NCI-H1436 treated with DMSO at 0.1 percent for 48 hours (cell line): ENCODE measurements around the gene NANS.
"Not testable (repeated sequence)": the region's sequence is repeated elsewhere in the genome, so short reads cannot be mapped to it uniquely, and the experiment has no call there.

ENCODE experiments used
- DNase-seq: peaks from one replicate; lab custom pipeline; 2025; lab: John Stamatoyannopoulos, UW

Gene NANS

DNA sequence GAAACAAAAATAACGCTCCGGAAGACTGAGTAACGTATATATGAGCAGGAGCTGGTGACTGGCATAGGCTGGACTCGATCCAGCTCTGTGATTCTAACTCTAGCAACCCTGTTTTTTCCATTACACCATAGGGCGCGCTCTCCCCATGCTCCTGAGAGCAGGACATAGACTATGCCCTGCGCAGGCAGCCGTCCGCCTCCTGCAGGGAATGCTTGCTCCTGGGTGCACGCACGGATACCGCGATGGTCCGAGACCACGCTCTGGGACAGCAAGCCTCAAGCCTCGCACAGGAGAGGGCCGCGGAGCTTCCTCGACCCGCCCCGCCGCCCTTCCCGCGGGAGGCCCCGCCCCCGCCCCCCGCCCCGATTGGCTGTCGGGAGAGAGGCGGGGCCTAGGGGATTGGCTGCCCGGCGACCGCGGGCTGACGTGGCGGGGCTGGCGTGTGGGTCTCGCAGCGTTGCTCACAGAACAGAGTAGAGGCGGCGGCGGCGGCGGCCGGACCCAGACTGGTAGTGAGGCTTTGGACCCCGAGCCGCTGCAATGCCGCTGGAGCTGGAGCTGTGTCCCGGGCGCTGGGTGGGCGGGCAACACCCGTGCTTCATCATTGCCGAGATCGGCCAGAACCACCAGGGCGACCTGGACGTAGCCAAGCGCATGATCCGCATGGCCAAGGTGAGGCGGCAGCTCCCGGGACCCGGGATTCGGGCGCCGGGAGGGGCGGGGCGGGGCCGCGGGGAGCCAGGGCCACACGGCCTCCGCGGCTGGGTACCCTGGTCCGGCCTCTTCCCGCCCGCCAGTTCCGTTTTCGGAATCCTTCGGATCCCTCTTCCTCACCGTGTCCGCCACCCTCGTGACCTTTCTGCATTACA, at the start of gene NANS:
TSS of gene NANS (plus strand) at position 464 of the 869 bp plus-strand sequence. CDS start at position 541, 77 bp downstream.
- DNase-seq: peak; percentile 38

GRCh38 chr9:98007251-98007928, 49.1 kb upstream of the NANS start:
- no peak for DNase-seq

DNA sequence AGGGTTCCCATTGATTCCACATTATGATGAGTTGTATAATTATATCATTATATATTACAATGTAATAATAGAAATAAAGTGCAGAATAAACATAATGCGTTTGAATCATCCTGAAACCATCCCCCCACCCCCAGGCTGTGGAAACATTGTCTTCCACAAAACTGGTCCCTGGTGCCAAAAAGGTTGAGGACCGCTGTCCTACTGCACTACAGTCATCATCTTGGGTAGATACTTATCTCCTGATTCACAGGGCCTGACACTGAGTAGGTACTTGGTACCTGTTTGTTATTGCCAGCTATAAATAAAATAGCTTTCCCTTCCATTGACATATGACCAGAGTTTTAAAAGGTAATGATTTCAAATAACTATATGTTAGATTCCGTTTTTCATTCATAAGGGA, 47.8 kb upstream of the NANS start:
- DNase-seq: no peak

DNA sequence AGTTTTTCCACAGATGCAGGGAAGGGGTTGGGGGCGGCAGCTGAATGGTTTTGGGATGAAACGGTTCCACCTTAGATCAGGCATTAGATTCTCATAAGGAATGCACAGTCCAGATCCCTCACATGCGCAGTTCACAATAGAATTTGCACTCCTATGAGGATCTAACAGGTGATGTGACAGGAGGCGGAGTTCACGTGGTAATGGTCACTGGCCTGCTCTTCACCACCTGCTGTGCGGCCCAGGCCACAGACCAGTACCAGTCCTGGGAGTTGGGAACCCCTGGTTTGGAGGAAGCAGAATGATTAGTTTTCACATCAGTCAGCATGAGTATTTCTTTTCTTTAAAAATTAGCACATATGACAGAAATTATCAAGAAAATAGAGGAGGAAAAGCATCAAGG, 47.1 kb upstream of the NANS start:
- no peak for DNase-seq

- DNase-seq: no peak
These were observed 46.6 kb upstream of the NANS start for GRCh38 chr9:98009936-98010335.

- DNase-seq: peak; percentile 69
These were observed 46.1 kb upstream of the NANS start for GRCh38 chr9:98010445-98010844.

GRCh38 chr9:98011122-98011521, 45.4 kb upstream of the NANS start:
- DNase-seq: no peak

DNA sequence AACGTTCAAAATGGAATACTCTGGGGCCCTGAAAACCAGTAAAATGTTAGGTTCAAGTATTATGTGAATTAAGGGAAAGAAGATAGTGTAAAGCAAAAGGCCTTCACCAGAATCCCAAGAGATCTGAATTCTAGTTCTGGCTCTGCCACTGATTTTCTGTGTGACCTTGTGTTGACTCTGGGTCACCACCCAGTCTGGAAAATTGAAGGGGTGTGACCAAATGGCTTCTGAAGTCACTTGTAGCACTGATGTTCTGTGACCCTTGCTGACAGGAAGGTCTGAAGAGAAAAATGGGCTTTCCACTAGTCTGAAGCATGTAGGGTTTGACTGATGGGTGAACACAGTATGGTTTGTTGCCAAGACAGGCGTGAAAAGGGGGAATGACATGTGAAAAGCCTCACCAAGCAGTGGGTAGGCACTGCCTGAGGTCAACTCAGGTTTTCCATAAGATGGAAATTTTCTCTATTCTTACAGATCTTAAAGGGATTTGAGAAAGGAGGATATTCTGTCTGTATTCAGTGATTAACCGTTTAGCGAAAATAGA, 40.3 kb upstream of the NANS start:
- no peak for DNase-seq

DNA sequence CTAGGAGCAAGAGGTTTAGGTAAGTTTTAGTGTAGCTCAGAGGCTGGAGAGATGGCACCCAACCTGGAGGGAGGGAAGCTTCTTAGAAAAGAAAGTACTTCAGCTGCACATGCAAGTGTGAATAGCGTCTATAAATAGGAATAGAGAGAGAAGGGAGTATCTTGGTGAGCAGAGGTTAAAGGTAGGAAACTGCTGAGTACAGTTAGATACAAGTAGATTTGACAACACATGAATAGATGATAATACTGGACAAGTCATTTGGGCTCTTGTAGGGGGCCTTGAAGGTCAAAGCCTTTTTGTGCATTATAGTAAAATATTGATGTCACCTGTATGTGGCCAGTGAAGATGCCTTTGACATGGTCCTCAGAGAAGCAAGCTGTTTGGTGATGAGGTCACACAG, 39.2 kb upstream of the NANS start:
- DNase-seq: no peak

GRCh38 chr9:98018347-98018746, 38.2 kb upstream of the NANS start:
- no peak for DNase-seq

GRCh38 chr9:98019098-98019497, 37.4 kb upstream of the NANS start:
- DNase-seq: no peak

GRCh38 chr9:98019869-98020268, 36.7 kb upstream of the NANS start:
- not testable (repeated sequence) for DNase-seq

- no peak for DNase-seq
These were observed 35.9 kb upstream of the NANS start for GRCh38 chr9:98020476-98021145.

DNA sequence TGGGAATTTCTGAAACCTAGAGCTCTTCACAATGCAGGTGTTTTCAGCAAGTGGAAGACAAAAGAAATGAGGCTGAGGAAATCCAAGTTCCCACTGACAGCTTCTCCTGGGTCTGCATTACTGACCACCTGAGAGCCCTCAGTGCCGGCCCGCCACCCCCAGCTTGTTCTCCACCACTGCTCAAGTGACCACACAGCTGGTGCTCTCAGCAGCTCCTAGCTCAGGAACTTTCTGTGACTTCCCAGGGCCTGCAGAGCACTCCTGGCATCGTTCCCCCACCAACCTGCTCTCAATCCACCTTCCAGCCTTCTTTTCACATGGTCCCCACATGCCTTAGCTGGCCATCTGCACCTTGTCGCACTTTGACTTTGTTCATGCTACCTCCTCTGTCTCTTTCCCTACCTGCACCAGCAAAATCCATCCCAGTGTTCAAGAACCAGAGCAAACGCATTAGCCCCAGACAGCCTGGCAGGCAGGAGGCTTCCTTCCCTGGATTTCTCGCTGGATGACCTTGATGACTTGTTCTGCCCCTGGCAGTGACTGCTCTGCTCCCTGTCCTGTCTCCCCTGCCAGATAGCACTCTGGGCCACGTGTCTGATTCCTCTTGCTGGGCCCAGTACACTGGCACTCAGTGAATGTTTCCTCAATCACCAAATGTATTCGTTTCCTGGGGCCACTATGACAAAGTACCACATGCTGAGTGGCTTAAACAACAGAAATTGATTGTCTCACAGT, 35.1 kb upstream of the NANS start:
- no peak for DNase-seq

GRCh38 chr9:98022447-98022846, 34.1 kb upstream of the NANS start:
- no peak for DNase-seq

DNA sequence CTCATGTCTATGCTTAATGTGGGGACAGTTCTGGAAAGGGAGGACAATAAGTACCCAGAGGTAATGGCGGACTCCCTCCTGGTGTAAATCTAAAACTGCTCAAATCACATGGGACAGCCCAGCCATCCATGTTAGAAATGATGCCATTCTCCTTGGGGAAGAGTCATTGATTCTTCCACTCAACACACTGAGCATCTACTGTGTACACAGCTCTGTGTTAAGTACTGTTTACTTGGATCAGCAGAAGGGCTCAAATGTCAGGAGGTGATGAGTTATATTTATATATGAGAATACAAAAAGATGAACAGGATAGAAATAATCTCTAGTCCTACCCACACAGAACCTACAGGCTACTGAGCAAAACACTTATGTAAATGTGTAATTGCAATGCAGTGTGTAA, 31.8 kb upstream of the NANS start:
- DNase-seq: peak; percentile 48

GRCh38 chr9:98031169-98031568, 25.4 kb upstream of the NANS start:
- DNase-seq: no peak

- no peak for DNase-seq
These were observed 24.6 kb upstream of the NANS start for GRCh38 chr9:98031935-98032334.

DNA sequence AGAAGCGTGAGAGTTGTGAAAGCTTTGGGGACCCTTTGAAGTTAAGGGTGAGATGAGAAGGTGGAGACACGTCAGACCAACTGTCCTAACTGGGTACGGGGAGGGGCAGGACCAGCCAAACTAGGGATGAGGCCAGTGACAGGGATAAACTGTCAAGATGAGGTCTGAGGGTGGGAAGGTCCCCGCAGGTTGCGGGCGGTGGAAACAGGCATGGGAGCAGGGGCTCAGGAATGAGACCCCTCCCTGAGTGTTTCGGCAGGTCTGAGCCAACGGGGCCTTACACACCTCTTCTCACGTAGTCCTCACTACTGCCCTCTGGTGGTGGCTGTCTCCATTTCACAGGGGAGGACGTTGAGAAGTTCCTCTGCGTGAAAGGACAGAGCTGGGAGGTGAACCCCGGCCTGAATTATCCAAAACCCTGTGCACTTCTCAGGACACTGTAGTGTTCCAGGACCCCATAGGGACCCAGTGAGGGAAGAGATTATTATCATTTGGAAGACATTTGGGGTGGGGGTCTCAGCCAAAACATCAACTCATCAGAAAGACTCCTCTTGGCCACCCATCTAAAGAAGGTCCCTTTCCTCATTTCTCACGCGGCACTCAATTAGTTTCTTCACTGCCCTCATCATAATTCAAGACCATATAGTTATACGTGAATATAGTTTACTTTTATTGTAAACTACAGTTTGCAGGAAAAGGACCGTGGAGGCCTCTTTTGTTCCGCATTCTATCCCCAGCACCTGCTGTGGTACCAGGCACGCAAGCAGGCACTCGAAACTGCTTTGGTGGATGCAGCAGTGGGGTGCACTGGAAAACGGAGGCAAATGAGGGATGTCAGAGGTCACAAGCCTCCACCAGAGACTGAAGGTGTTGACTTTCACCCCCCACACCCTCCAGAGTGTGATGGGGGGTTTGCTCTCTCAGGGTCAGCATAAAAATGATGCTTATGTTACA, 21.7 kb upstream of the NANS start:
- DNase-seq: no peak

DNA sequence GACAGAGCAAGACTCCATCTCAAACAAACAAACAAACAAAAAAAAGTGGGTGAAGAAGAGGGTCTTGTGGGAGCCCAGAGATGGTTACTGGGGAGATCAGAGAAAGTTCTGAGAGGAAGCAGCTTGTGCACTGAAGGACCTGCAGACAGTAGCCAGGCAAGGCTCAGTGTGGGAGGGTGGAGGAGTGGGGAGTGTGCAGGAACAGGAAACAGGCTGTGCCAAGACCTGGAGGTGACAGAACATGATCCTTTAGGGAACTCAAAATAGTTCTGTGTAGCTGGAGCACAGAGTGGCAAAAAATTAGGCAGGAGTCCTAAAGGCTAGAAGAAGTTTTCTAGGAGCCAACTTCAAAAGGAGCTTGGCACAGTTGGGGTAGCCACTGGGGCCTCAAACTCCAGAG, 19.2 kb upstream of the NANS start:
- no peak for DNase-seq

GRCh38 chr9:98038958-98039357, 17.6 kb upstream of the NANS start:
- no peak for DNase-seq
